NK-92 (cell line): Measurements from ENCODE around the gene GTPBP6.
"Not testable (repeated sequence)": the region's sequence is repeated elsewhere in the genome, so short reads cannot be mapped to it uniquely, and the experiment has no call there.

Experiments
- DNase-seq: peaks from one replicate; lab custom pipeline; 2025; ENCODE audit not compliant: unreplicated experiment; lab: John Stamatoyannopoulos, UW

GTPBP6 gene

GRCh38 chrX:317424-318067, 1.1 kb downstream of the GTPBP6 start:
- no peak for DNase-seq

- DNase-seq = no peak
These were observed 2.0 kb downstream of the GTPBP6 start for GRCh38 chrX:316351-317325.

- DNase-seq = no peak
These were observed 3.6 kb downstream of the GTPBP6 start for GRCh38 chrX:314781-315595.

- no peak for DNase-seq
These were observed 4.5 kb downstream of the GTPBP6 start for GRCh38 chrX:314049-314448.

GRCh38 chrX:313546-313945, 5.0 kb downstream of the GTPBP6 start:
- DNase-seq = no peak

- DNase-seq = no peak
These were observed 5.8 kb downstream of the GTPBP6 start for GRCh38 chrX:312621-313331.

GRCh38 chrX:311156-312129, 7.2 kb downstream of the GTPBP6 start:
- DNase-seq = no peak

GRCh38 chrX:310621-311155, 7.9 kb downstream of the GTPBP6 start:
- DNase-seq = no peak

- DNase-seq = no peak
These were observed 9.6 kb downstream of the GTPBP6 start for GRCh38 chrX:308821-309520.

GRCh38 chrX:307261-308111, 11.1 kb downstream of the GTPBP6 start:
- no peak for DNase-seq

GRCh38 chrX:306614-307251, 11.9 kb downstream of the GTPBP6 start:
- not testable (repeated sequence) for DNase-seq

- DNase-seq = not testable (repeated sequence)
These were observed 12.6 kb downstream of the GTPBP6 start for GRCh38 chrX:305781-306613.

- no peak for DNase-seq
These were observed 15.6 kb downstream of the GTPBP6 start for GRCh38 chrX:302975-303374.

GRCh38 chrX:300334-300733, 18.3 kb downstream of the GTPBP6 start:
- no peak for DNase-seq

- no peak for DNase-seq
These were observed 19.6 kb downstream of the GTPBP6 start for GRCh38 chrX:298993-299392.

- no peak for DNase-seq
These were observed 23.5 kb downstream of the GTPBP6 start for GRCh38 chrX:295136-295535.
